Activated CD8-positive, alpha-beta memory T cell treated with anti-CD3 and anti-CD28 coated beads, Interleukin-2, amount 50 U/mL, for 24 hours (primary cell): ENCODE measurements around the gene LSM14A.
A peak's percentile ranks its signal among the peaks of the same experiment; 100 is the strongest.
"Not testable (repeated sequence)": the region's sequence is repeated elsewhere in the genome, so short reads cannot be mapped to it uniquely, and the experiment has no call there.

ENCODE experiments used
- DNase-seq: peaks from one replicate; pipeline ENCODE4 v3.0.0-alpha.2; 2020; ENCODE audit errors: extremely low read depth

LSM14A gene

DNA sequence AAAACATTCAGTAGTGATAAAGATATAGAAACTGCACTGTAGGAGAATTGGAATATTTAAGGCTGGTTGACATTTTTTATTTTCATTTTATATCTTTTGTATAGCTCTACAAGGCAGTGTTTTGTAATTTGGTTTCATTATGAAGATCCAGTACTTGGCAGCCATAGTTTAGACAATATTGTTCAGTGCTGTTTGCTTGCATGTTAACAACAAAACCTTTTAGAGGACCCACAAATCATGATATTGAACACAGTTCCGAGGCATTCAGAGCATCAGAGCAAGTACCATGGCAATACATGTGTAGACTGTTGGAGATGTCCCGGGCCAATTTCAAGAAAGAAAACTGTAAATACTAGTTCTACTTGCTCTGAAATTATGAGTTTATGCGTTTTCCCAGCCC is 56.5 kb downstream of the LSM14A start:
- no peak for DNase-seq

DNA sequence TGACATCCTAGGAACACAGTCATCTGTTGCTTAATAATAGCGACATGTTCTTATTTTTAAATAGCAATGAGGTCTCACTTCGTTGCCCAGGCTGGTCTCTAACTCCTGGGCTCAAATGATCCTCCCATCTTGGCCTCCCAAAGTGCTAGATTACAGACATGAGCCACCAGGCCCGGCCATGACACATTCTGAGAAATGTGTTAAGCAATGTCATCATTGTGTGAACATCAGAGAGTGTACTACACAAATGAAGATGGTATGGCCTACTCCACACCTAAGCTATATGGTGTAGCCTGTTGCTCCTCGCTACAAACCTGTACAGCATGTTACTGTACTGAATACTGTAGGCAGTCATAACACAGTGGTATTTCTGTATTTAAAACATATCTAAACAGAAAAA is 57.4 kb downstream of the LSM14A start:
- no peak for DNase-seq

GRCh38 chr19:34230820-34231219 is 58.5 kb downstream of the LSM14A start:
- DNase-seq, result no peak

GRCh38 chr19:34231439-34231838 is 59.1 kb downstream of the LSM14A start:
- no peak for DNase-seq

DNA sequence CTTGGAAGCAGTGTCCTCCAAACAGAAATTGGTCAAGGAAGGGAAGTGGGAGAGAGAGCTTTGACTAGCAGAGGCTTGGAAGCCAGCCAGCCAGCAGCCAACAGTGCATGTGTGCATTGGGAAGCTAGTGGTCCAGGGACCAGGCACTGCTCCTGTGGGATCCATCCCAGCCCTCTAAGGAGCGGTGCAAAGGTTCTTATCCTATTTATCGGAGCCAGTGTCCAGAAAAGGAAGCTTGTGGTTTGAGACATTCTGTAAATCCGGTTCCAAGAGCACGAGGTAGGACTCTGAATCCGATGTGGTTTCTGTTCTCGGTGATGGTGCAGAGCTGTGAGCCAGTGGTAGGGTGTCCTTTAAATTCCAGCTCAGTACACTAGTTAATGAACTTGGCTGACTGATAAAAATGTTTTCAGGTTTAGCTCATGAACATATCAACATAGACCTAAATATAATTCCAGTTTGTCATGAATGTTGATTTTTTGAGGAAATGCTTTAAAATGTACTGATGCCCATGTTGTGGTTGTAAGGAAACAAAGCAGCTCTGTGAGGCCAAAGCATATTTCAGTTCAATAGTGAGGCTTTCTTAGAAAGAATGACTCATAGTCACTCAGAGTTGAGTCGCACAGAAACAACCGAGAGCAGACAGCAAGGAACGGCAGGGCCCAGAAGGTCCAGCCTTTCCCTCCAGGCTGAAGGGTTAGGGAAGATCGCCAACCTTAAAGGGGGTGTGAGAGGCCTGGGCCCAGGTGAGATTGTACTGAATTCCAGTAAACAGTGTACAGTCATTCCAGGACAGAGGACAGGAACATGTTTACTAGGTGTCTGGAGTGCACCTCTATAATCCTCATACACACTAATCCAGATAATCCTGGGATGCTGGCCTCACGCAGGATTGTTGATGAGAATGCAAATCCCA is 60.5 kb downstream of the LSM14A start:
- no peak for DNase-seq

GRCh38 chr19:34235425-34235940 is 63.2 kb downstream of the LSM14A start:
- DNase-seq, result no peak

DNA sequence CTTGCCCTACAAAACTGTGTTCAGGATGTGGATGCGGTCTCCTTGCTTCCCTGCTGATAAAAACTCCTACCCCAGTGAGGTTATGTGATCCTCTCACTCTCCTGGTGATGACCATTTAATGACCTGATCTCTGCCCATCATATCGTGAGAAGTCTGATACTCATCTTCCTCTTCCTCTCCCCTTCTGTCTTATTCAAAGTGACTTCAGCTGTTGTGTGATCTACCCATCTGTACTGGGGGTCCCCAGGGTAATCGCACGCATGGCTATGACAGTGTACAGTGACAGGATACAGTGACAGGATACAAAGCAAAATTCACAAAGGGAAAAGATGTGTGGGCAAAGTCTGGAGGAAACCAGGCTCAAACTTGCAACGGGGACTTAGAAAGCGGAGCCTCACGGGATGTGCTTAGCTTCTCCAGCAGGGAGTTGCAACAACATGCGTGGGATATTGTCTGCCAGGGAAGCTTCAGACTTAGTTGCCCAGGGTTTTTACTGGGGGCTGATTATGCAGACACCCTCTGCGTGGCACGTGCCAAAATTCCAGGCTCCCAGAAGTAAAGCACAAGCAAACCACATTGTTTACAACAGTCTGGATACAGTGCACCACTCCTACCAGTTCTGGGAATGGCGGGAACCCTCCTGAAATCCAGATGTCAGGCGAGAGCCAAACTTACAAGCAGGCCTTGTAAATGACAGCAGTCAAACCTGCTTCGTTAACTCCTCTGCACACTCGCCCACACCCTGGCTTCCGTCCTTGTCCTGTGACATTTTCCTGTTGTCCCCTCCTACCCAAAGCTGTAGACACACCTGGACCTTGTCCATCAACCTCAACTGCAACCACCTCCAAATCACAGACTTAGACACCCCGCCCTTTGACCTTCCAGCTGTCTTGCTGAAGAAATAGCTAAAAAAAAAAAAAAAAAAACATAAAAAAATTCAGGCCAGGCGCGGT is 64.0 kb downstream of the LSM14A start:
- DNase-seq, result no peak

DNA sequence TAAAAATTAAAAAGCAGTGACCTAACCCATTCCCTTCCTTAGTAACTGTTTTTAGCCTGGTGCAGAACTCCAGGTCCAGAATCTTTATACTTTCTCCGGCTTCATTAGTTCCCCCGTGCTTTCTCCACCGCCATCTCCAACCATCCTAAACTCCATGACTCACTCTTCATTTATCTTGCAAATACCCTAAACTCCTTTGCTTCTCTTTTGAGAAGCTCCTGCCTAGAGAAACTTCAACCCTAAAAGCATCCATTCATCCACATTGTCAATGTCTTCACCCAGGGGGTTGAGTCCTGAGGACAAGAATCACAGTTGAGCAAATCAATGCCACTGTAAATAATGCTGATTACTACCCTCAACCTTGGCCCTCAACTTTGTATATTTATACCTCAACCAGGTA is 65.0 kb downstream of the LSM14A start:
- DNase-seq, result no peak

- DNase-seq, result no peak
Observed at GRCh38 chr19:34237939-34238338, 65.6 kb downstream of the LSM14A start.

DNA sequence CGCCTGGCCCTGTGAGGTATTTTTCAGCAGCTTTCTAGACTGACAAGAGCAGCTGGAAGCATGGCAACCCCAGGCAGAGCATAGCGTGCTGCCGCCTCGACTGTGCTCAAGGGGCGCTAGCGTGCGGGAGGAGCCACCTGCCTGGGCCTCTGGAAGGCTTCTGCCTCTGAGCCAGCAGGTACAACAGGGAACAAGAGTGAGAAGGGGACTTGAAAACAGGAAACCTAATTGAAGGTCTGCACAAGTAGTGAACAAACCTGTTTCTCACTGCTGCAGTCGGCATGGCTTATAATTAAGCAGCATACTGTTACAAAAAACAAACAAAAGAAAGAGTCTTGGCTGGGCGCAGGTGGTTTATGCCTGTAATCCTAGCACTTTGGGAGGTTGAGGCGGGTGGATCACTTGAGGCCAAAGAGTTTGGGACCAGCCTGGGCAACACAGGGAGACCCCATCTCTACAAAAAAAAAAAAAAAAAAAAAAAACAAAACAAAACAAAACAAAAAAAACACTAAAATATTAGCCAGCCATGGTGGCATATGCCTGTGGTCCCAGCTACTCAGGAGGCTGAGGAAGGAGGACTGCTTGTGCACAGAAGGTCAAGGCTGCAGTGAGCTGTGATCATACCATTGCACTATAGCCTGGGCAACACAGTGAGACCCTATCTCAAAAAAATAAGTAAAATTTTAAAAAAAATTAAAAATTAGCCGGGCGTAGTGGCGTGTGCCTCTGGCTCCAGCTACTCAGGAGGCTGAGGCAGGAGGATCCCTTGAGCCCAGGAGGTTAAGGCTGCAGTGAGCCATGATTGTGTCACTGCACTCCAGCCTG is 69.4 kb downstream of the LSM14A start:
- no peak for DNase-seq

GRCh38 chr19:34243138-34243875 is 71.0 kb downstream of the LSM14A start:
- not testable (repeated sequence) for DNase-seq

DNA sequence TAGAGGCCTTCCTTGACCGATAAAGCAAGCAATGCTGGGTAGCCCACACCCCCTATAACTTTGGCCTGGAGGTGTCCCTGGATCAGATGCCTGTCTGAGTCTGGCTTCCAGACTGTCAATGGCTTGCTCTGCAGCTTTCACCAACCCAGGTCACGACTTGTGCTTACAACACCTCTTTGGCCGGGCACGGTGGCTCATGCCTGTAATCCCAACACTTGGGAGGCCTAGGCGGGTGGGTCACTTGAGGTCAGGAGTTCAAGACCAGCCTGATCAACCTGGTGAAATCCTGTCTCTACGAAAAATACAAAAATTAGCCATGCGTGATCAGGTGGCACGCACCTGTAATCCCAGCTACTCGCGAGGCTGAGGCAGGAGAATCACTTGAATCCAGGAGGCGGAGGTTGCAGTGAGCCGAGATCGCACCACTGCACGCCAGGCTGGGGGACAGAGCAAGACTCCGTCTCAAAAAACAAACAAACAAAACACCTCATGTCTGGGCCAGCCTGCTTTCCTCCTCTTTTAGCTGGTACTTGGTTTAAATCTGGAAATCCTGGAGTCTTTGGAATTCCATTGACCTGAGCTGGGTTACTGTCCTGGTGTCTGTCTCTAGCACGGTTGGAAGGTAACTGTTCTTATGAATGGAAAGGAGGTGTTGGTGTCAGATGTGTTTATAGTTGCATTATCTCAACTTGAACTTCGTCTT is 71.7 kb downstream of the LSM14A start:
- DNase-seq, result no peak

GRCh38 chr19:34244611-34245299 is 72.5 kb downstream of the LSM14A start:
- no peak for DNase-seq

DNA sequence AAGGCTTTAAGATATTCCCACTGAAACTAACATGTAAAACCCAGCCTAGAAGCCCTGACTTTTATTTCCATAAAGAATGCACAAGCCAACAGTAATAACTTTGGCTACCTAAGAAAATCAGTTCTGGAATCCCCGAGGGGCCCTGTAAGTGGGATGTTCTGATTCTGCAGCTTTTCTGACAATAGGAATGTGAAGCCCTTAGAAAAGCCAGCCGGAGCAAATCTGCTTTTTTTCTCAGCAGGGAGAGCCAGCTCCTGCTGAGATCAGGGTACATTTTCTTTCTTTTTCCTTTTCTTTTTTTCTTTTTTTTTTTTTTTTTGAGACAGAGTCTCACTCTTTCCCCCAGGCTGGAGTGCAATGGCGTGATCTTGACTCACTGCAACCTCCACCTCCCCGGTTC is 74.0 kb downstream of the LSM14A start:
- no peak for DNase-seq

- no peak for DNase-seq
Observed at GRCh38 chr19:34248941-34249340, 76.6 kb downstream of the LSM14A start.

DNA sequence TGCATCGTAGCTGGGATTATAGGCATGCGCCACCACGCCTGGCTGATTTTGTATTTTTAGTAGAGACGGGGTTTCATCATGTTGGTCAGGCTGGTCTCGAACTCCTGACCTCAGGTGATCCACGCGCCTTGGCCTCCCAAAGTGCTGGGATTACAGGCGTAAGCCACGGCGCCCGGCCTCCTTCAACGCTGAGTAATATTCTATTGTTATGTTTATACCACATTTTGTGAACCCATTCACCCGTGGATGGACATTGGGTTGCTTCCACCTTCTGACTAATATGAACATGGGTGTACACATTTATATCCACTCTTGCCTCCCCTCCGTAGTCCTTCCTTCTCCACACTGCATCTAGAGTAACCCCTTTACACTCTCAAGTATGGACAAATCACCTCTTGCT is 80.9 kb downstream of the LSM14A start:
- DNase-seq, result not testable (repeated sequence)

DNA sequence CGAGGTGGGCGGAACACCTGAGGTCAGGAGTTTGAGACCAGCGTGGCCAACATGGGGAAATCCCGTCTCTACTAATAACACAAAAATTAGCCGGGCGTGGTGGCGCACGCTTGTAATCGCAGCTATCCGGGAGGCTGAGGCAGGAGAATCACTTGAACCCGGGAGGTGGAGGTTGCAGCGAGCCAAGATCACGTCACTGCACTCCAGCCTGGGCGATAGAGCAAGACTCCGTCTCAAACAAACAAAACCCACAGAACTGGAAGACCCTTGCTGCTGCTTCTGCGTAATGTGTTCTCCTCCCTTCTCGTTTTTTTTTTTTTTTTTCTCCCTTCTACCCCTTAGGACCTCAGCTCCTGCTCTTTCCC is 81.4 kb downstream of the LSM14A start:
- DNase-seq, result not testable (repeated sequence)

- peak; percentile 63 for DNase-seq
Observed at GRCh38 chr19:34254046-34254697, 81.9 kb downstream of the LSM14A start, which contains the start of gene GARRE1. Gene GARRE1, plus strand, starts transcription at chr19:34254554. Its CDS starts 45,920 bp downstream, at chr19:34300474.
